ENCODE measurements around the gene ARID5A.

ARID5A gene

GRCh38 chr2:96532641-96533291 lies 3.8 kb upstream of the ARID5A start:
- Mint-ChIP-seq H3K4me3 (peak overlapping the region; percentile 77), H3K4me1 (peaks cover 52% of the 10 kb centered on the region), H3K9me3 (no peaks in the 10 kb centered on the region), H3K27me3 (no peaks in the 10 kb centered on the region), H3K27ac (ENCODE audit: low read depth) (peak overlapping the region; percentile 88), H3K36me3 (ENCODE audit: insufficient read depth) (peaks cover 12% of the 10 kb centered on the region)
- DNase-seq (ENCODE audit: low spot score in 2 of 2) (no peak), ATAC-seq (replicated peaks; ENCODE audit: extremely low read depth, poor library complexity, severe bottlenecking) (no peak)

- no peak for ATAC-seq (replicated peaks; ENCODE audit: extremely low read depth, poor library complexity, severe bottlenecking)
- Mint-ChIP-seq H3K27me3 (no peaks in the 10 kb centered on the region), H3K4me1 (peaks cover 48% of the 10 kb centered on the region), H3K36me3 (ENCODE audit: insufficient read depth) (peaks cover 19% of the 10 kb centered on the region), H3K4me3 (no peak overlapping the region), H3K9me3 (no peaks in the 10 kb centered on the region), H3K27ac (ENCODE audit: low read depth) (no peak overlapping the region)
- no peak for DNase-seq (ENCODE audit: low spot score in 2 of 2)
Measured at GRCh38 chr2:96533292-96534073, 3.1 kb upstream of the ARID5A start.

- H3K27ac Mint-ChIP-seq (ENCODE audit: low read depth) = peak overlapping the region; percentile 63
- H3K4me1 Mint-ChIP-seq = peaks cover 48% of the 10 kb centered on the region
- H3K36me3 Mint-ChIP-seq (ENCODE audit: insufficient read depth) = peaks cover 26% of the 10 kb centered on the region
- no peaks in the 10 kb centered on the region for H3K27me3 Mint-ChIP-seq
- DNase-seq (ENCODE audit: low spot score in 2 of 2) (no peak), ATAC-seq (replicated peaks; ENCODE audit: extremely low read depth, poor library complexity, severe bottlenecking) (no peak)
- H3K9me3 Mint-ChIP-seq = no peaks in the 10 kb centered on the region
- no peak overlapping the region for H3K4me3 Mint-ChIP-seq
Measured at GRCh38 chr2:96534141-96534540, 2.4 kb upstream of the ARID5A start.

- no peaks in the 10 kb centered on the region for H3K27me3 Mint-ChIP-seq
- H3K4me3 Mint-ChIP-seq = no peak overlapping the region
- H3K36me3 Mint-ChIP-seq (ENCODE audit: insufficient read depth) = peaks cover 29% of the 10 kb centered on the region
- peaks cover 48% of the 10 kb centered on the region for H3K4me1 Mint-ChIP-seq
- no peak for DNase-seq (ENCODE audit: low spot score in 2 of 2)
- H3K27ac Mint-ChIP-seq (ENCODE audit: low read depth) = peak overlapping the region; percentile 63
- ATAC-seq (replicated peaks; ENCODE audit: extremely low read depth, poor library complexity, severe bottlenecking) = no peak
- H3K9me3 Mint-ChIP-seq = no peaks in the 10 kb centered on the region
Measured at GRCh38 chr2:96534701-96535181, 1.8 kb upstream of the ARID5A start.

GRCh38 chr2:96535331-96535730 lies 1.2 kb upstream of the ARID5A start:
- H3K36me3 Mint-ChIP-seq (ENCODE audit: insufficient read depth) = peaks cover 29% of the 10 kb centered on the region
- H3K27ac Mint-ChIP-seq (ENCODE audit: low read depth) = no peak overlapping the region
- ATAC-seq (replicated peaks; ENCODE audit: extremely low read depth, poor library complexity, severe bottlenecking) (no peak), DNase-seq (ENCODE audit: low spot score in 2 of 2) (no peak)
- H3K27me3 Mint-ChIP-seq = no peaks in the 10 kb centered on the region
- no peaks in the 10 kb centered on the region for H3K9me3 Mint-ChIP-seq
- no peak overlapping the region for H3K4me3 Mint-ChIP-seq
- H3K4me1 Mint-ChIP-seq = peaks cover 49% of the 10 kb centered on the region

- peak; percentile 82 to 91 for DNase-seq (ENCODE audit: low spot score in 2 of 2)
- peaks cover 41% of the 10 kb centered on the region for H3K4me1 Mint-ChIP-seq
Measured at GRCh38 chr2:96537066-96537733, 648 bp downstream of the ARID5A start.

GRCh38 chr2:96537734-96538486 lies 1.4 kb downstream of the ARID5A start:
- H3K4me1 Mint-ChIP-seq = peaks cover 45% of the 10 kb centered on the region
- H3K36me3 Mint-ChIP-seq (ENCODE audit: insufficient read depth) = peaks cover 43% of the 10 kb centered on the region

More at GRCh38 chr2:96537066-96537733, 648 bp downstream of the ARID5A start:
- no peaks in the 10 kb centered on the region for H3K9me3 Mint-ChIP-seq
- H3K4me3 Mint-ChIP-seq = peak overlapping the region; percentile 96
- no peaks in the 10 kb centered on the region for H3K27me3 Mint-ChIP-seq
- H3K36me3 Mint-ChIP-seq (ENCODE audit: insufficient read depth) = peaks cover 39% of the 10 kb centered on the region
- peak overlapping the region; percentile 100 for H3K27ac Mint-ChIP-seq (ENCODE audit: low read depth)
- ATAC-seq (replicated peaks; ENCODE audit: extremely low read depth, poor library complexity, severe bottlenecking) = peak; percentile 57

GRCh38 chr2:96538487-96539214 lies 2.1 kb downstream of the ARID5A start:
- Mint-ChIP-seq H3K27ac (ENCODE audit: low read depth) (peak overlapping the region; percentile 100), H3K4me1 (peaks cover 50% of the 10 kb centered on the region), H3K4me3 (peak overlapping the region; percentile 96), H3K9me3 (no peaks in the 10 kb centered on the region), H3K36me3 (ENCODE audit: insufficient read depth) (peaks cover 44% of the 10 kb centered on the region), H3K27me3 (no peaks in the 10 kb centered on the region)
- DNase-seq (ENCODE audit: low spot score in 2 of 2) (peak; percentile 90 to 95), ATAC-seq (replicated peaks; ENCODE audit: extremely low read depth, poor library complexity, severe bottlenecking) (peak; percentile 57)

More at GRCh38 chr2:96537734-96538486, 1.4 kb downstream of the ARID5A start:
- H3K4me3 Mint-ChIP-seq = peak overlapping the region; percentile 96
- H3K27me3 Mint-ChIP-seq = no peaks in the 10 kb centered on the region
- H3K27ac Mint-ChIP-seq (ENCODE audit: low read depth) = peak overlapping the region; percentile 100
- peak; percentile 60 to 69 for DNase-seq (ENCODE audit: low spot score in 2 of 2)
- H3K9me3 Mint-ChIP-seq = no peaks in the 10 kb centered on the region
- peak; percentile 22 for ATAC-seq (replicated peaks; ENCODE audit: extremely low read depth, poor library complexity, severe bottlenecking)

- Mint-ChIP-seq H3K4me3 (peak overlapping the region; percentile 96), H3K9me3 (no peaks in the 10 kb centered on the region), H3K36me3 (ENCODE audit: insufficient read depth) (peaks cover 44% of the 10 kb centered on the region), H3K4me1 (peaks cover 53% of the 10 kb centered on the region), H3K27me3 (no peaks in the 10 kb centered on the region), H3K27ac (ENCODE audit: low read depth) (peak overlapping the region; percentile 100)
- no peak for DNase-seq (ENCODE audit: low spot score in 2 of 2)
- no peak for ATAC-seq (replicated peaks; ENCODE audit: extremely low read depth, poor library complexity, severe bottlenecking)
Measured at GRCh38 chr2:96539215-96539920, 2.8 kb downstream of the ARID5A start.

- Mint-ChIP-seq H3K4me3 (peak overlapping the region; percentile 96), H3K27me3 (no peaks in the 10 kb centered on the region), H3K4me1 (peaks cover 55% of the 10 kb centered on the region), H3K36me3 (ENCODE audit: insufficient read depth) (peaks cover 50% of the 10 kb centered on the region), H3K9me3 (no peaks in the 10 kb centered on the region), H3K27ac (ENCODE audit: low read depth) (peak overlapping the region; percentile 100)
- DNase-seq (ENCODE audit: low spot score in 2 of 2) (no peak), ATAC-seq (replicated peaks; ENCODE audit: extremely low read depth, poor library complexity, severe bottlenecking) (no peak)
Measured at GRCh38 chr2:96540136-96540535, 3.6 kb downstream of the ARID5A start.

- DNase-seq (ENCODE audit: low spot score in 2 of 2) = no peak
- Mint-ChIP-seq H3K27me3 (no peaks in the 10 kb centered on the region), H3K4me1 (peaks cover 56% of the 10 kb centered on the region), H3K4me3 (no peak overlapping the region), H3K36me3 (ENCODE audit: insufficient read depth) (peaks cover 56% of the 10 kb centered on the region), H3K9me3 (no peaks in the 10 kb centered on the region), H3K27ac (ENCODE audit: low read depth) (peak overlapping the region; percentile 17)
- no peak for ATAC-seq (replicated peaks; ENCODE audit: extremely low read depth, poor library complexity, severe bottlenecking)
Measured at GRCh38 chr2:96541398-96542152, 5.0 kb downstream of the ARID5A start.

All from central memory CD8-positive, alpha-beta T cell (primary cell).